Liver (tissue), 9 donors: Measurements from ENCODE around the gene SLC49A3. TPM values are rescaled to one million over a fixed set of nuclear protein-coding genes. Genes with fewer than 3 reads are reported as not detected.

Experiments
- DNase-seq: peaks from one replicate; pipeline ENCODE4 v3.0.0-alpha.2; 2017; ENCODE audit warnings: low spot score
- H3K27ac ChIP-seq, 2 donors: one replicate each; pipeline ENCODE4 v1.7.0; 2013; ENCODE audit warnings: inconsistent platforms in 2 of 2, low read length in 2 of 2, control low read depth in 1 of 2, low read depth in 1 of 2, mild to moderate bottlenecking in 1 of 2
- H3K27me3 ChIP-seq, 4 donors: one replicate each; pipeline versions ENCODE4 v1.6.1 to v1.7.0; 2013; ENCODE audit warnings: low read length in 3 of 4, inconsistent platforms in 1 of 4, mild to moderate bottlenecking in 1 of 4, moderate library complexity in 1 of 4; ENCODE audit not compliant: control insufficient read depth in 4 of 4, insufficient read depth in 4 of 4
- H3K36me3 ChIP-seq, 4 donors: one replicate each; pipeline versions ENCODE4 v1.6.1 to v1.7.0; 2013; ENCODE audit warnings: low read length in 3 of 4, mild to moderate bottlenecking in 3 of 4, low read depth in 1 of 4, moderate library complexity in 1 of 4; ENCODE audit not compliant: control insufficient read depth in 4 of 4, insufficient read depth in 3 of 4
- H3K4me1 ChIP-seq, 4 donors: one replicate each; pipeline versions ENCODE4 v1.6.1 to v1.7.0; 2013; ENCODE audit warnings: low read length in 3 of 4, mild to moderate bottlenecking in 3 of 4, moderate library complexity in 1 of 4; ENCODE audit not compliant: control insufficient read depth in 4 of 4, insufficient read depth in 4 of 4
- H3K4me3 ChIP-seq, 3 donors: one replicate each; pipeline versions ENCODE4 v1.6.1 to v1.7.0; 2013; ENCODE audit warnings: low read length in 3 of 3, control low read depth in 1 of 3, low read depth in 1 of 3, mild to moderate bottlenecking in 1 of 3
- H3K9ac ChIP-seq, 2 donors: one replicate each; pipeline ENCODE4 v1.7.0; 2013; ENCODE audit warnings: low read length in 2 of 2, mild to moderate bottlenecking in 2 of 2, moderate library complexity in 2 of 2, control low read depth in 1 of 2, low read depth in 1 of 2
- H3K9me3 ChIP-seq, 4 donors: one replicate each; pipeline versions ENCODE4 v1.6.1 to v1.7.0; 2013; ENCODE audit warnings: low read length in 3 of 4; ENCODE audit not compliant: control insufficient read depth in 4 of 4
- ATF3 ChIP-seq: IDR thresholded peaks from 2 replicates; pipeline ENCODE4 v1.6.1; 2016; ENCODE audit warnings: antibody characterized with exemption
- CTCF ChIP-seq: fragments of 150-350 bp; IDR thresholded peaks from 2 replicates; pipeline ENCODE4 v1.5.1; 2017; ENCODE audit warnings: improper control_type of control experiment, low read depth, low read length; ENCODE audit not compliant: missing input control
- FOXA1 ChIP-seq: IDR thresholded peaks from 2 replicates; pipeline ENCODE4 v1.6.1; 2016; ENCODE audit warnings: antibody characterized with exemption
- FOXA2 ChIP-seq: IDR thresholded peaks from 2 replicates; pipeline ENCODE4 v1.6.1; 2016; ENCODE audit warnings: antibody characterized with exemption
- HNF4A ChIP-seq, 2 donors: conservative IDR thresholded peaks; 2 replicates each; pipeline ENCODE4 v1.6.1; 2016; ENCODE audit warnings: antibody characterized with exemption in 2 of 2, mild to moderate bottlenecking in 2 of 2
- HNF4G ChIP-seq: IDR thresholded peaks from 2 replicates; pipeline ENCODE4 v1.6.1; 2016; ENCODE audit warnings: antibody characterized with exemption
- JUND ChIP-seq, 2 donors: IDR thresholded peaks; 2 replicates each; pipeline ENCODE4 v1.6.1; 2016; ENCODE audit warnings: antibody characterized with exemption in 2 of 2
- MAX ChIP-seq: IDR thresholded peaks from 2 replicates; pipeline ENCODE4 v1.6.1; 2016; ENCODE audit warnings: antibody characterized with exemption
- NR2F2 ChIP-seq: IDR thresholded peaks from 2 replicates; pipeline ENCODE4 v1.6.1; 2016; ENCODE audit warnings: antibody characterized with exemption
- RAD21 ChIP-seq, 2 donors: IDR thresholded peaks; 2 replicates each; pipeline ENCODE4 v1.6.1; 2016; ENCODE audit warnings: antibody characterized with exemption in 2 of 2, mild to moderate bottlenecking in 2 of 2
- REST ChIP-seq: IDR thresholded peaks from 2 replicates; pipeline ENCODE4 v1.6.1; 2016; ENCODE audit warnings: antibody characterized with exemption, mild to moderate bottlenecking
- RXRA ChIP-seq, 2 donors: IDR thresholded peaks; 2 replicates each; pipeline ENCODE4 v1.6.1; 2017 to 2018; ENCODE audit warnings: antibody characterized with exemption in 2 of 2, mild to moderate bottlenecking in 1 of 2
- SP1 ChIP-seq: IDR thresholded peaks from 2 replicates; pipeline ENCODE4 v1.6.1; 2018; ENCODE audit warnings: antibody characterized with exemption, mild to moderate bottlenecking
- TAF1 ChIP-seq: conservative IDR thresholded peaks from 2 replicates; pipeline ENCODE4 v1.6.1; 2016; ENCODE audit warnings: antibody characterized with exemption, mild to moderate bottlenecking
- YY1 ChIP-seq: IDR thresholded peaks from 2 replicates; pipeline ENCODE4 v1.6.1; 2016; ENCODE audit warnings: antibody characterized with exemption, mild to moderate bottlenecking
- ZBTB33 ChIP-seq: IDR thresholded peaks from 2 replicates; pipeline ENCODE4 v1.6.1; 2016; ENCODE audit warnings: antibody characterized with exemption
- WGBS: extraction: QIAGEN DNeasy Blood & Tissue Kit; methylation state at CpG from one replicate; pipeline ENCODE4 v1.1.7; 2013; 5-methylcytosine and 5-hydroxymethylcytosine counted together
- polyA plus RNA-seq, 2 donors: library from polyadenylated mRNA; stranded (reverse) in 1 of 2; unstranded in 1 of 2; fragments of 200-250 nt in 1 of 2; fragments of >200 nt in 1 of 2; fragmentation: Nextera tagmentation in 1 of 2; extraction: Ambion mirVana in 1 of 2; gene quantifications; one replicate each; pipeline versions ENCODE4 v1.2.1 to v1.2.3, GENCODE V29; 2013 to 2015
- total RNA-seq, 2 donors: library from RNA; depleted of rRNA; stranded (reverse); fragments of >200 nt; gene quantifications; one replicate each; pipeline ENCODE4 v1.2.3, GENCODE V29; 2014
- donor health status: healthy.
- donor health status: healthy.
- donor health status: healthy.
- donor health status: healthy.
- donor health status: healthy.

Gene SLC49A3
- total and polyA plus RNA-seq, 4 donors, result 0.40 to 3.6 (median 2.0) TPM

- Histone ChIP-seq H3K4me1 (no peaks in the 10 kb centered on the region), H3K36me3 (no peaks in the 10 kb centered on the region), H3K27ac (no peak overlapping the region), H3K9me3 (peaks cover 0 to 1% (median 0%) of the 10 kb centered on the region in 4 donors), H3K4me3 (no peak overlapping the region), H3K9ac (no peak overlapping the region), H3K27me3 (peaks cover 0 to 5% (median 2%) of the 10 kb centered on the region in 4 donors)
- no peak for DNase-seq
- WGBS, result 71% methylated on average over 13 of the region's 13 CpGs
- TF ChIP-seq RXRA (IDR thresholded peaks at IDR 0.05), result no peak
- TF ChIP-seq NR2F2, result no peak
- no peak for TF ChIP-seq ATF3
- TF ChIP-seq TAF1, result no peak
- no peak for TF ChIP-seq HNF4A (conservative IDR thresholded peaks at IDR 0.05)
- no peak for TF ChIP-seq SP1
- no peak for TF ChIP-seq REST
- TF ChIP-seq YY1, result no peak
- TF ChIP-seq HNF4G, result no peak
- no peak for TF ChIP-seq FOXA2
- TF ChIP-seq ZBTB33, result no peak
- no peak for TF ChIP-seq JUND (IDR thresholded peaks at IDR 0.05)
- no peak for TF ChIP-seq RAD21 (IDR thresholded peaks at IDR 0.05)
- no peak for TF ChIP-seq FOXA1
- TF ChIP-seq CTCF, result no peak
Observed at GRCh38 chr4:647481-647880, 41.5 kb downstream of the SLC49A3 start.

GRCh38 chr4:646460-646859 is 42.5 kb downstream of the SLC49A3 start:
- no peak for DNase-seq
- 84% methylated on average over 32 of the region's 32 CpGs for WGBS

More at GRCh38 chr4:646460-646859, 42.5 kb downstream of the SLC49A3 start:
- Histone ChIP-seq H3K36me3 (no peaks in the 10 kb centered on the region), H3K4me1 (no peaks in the 10 kb centered on the region), H3K27me3 (peaks cover 0 to 5% (median 2%) of the 10 kb centered on the region in 4 donors), H3K27ac (no peak overlapping the region), H3K9me3 (peaks cover 0 to 4% (median under 1%) of the 10 kb centered on the region in 4 donors), H3K9ac (no peak overlapping the region), H3K4me3 (no peak overlapping the region)
- TF ChIP-seq SP1, result no peak
- TF ChIP-seq RAD21 (IDR thresholded peaks at IDR 0.05), result no peak
- TF ChIP-seq MAX, result no peak
- TF ChIP-seq REST, result no peak
- TF ChIP-seq NR2F2, result no peak
- TF ChIP-seq ATF3, result no peak
- no peak for TF ChIP-seq FOXA1
- no peak for TF ChIP-seq HNF4A (conservative IDR thresholded peaks at IDR 0.05)
- no peak for TF ChIP-seq TAF1
- no peak for TF ChIP-seq ZBTB33
